Small intestine (tissue), 16 donors: ENCODE measurements around the gene BEND6. TPM values are rescaled to one million over a fixed set of nuclear protein-coding genes. Genes with fewer than 3 reads are reported as not detected.

Source experiments
- DNase-seq, 2 donors: peaks; one replicate each; pipeline versions ENCODE4 v3.0.0 to v3.0.0-alpha.2; 2013
- FAIRE-seq: peaks from 2 replicates; lab custom pipeline; 2012; peaks lifted over from hg19 to GRCh38; lab: Jason Lieb, UNC
- H3K27ac ChIP-seq, 3 donors: one replicate each; pipeline ENCODE4 v1.5.1; 2013; ENCODE audit warnings: low read length in 2 of 3, mild to moderate bottlenecking in 2 of 3, control low read depth in 1 of 3, inconsistent platforms in 1 of 3, low read depth in 1 of 3, moderate library complexity in 1 of 3
- H3K27me3 ChIP-seq, 3 donors: one replicate each; pipeline ENCODE4 v1.6.1; 2013; ENCODE audit warnings: low read length in 3 of 3, inconsistent platforms in 1 of 3; ENCODE audit not compliant: control insufficient read depth in 3 of 3, insufficient read depth in 3 of 3
- H3K36me3 ChIP-seq, 3 donors: one replicate each; pipeline ENCODE4 v1.6.1; 2013; ENCODE audit warnings: low read length in 3 of 3, inconsistent platforms in 1 of 3, low read depth in 1 of 3, mild to moderate bottlenecking in 1 of 3, moderate library complexity in 1 of 3; ENCODE audit not compliant: control insufficient read depth in 3 of 3, insufficient read depth in 2 of 3
- H3K4me1 ChIP-seq, 3 donors: one replicate each; pipeline ENCODE4 v1.6.1; 2013; ENCODE audit warnings: low read length in 2 of 3, inconsistent platforms in 1 of 3, low read depth in 1 of 3, mild to moderate bottlenecking in 1 of 3, moderate library complexity in 1 of 3; ENCODE audit not compliant: control insufficient read depth in 3 of 3, insufficient read depth in 2 of 3
- H3K4me3 ChIP-seq, 3 donors: one replicate each; pipeline ENCODE4 v1.5.1; 2013; ENCODE audit warnings: low read length in 3 of 3, control low read depth in 1 of 3, inconsistent platforms in 1 of 3, low read depth in 1 of 3, mild to moderate bottlenecking in 1 of 3, moderate library complexity in 1 of 3
- H3K9me3 ChIP-seq, 2 donors: one replicate each; pipeline ENCODE4 v1.6.1; 2013; ENCODE audit warnings: low read depth in 1 of 2, low read length in 1 of 2; ENCODE audit not compliant: control insufficient read depth in 2 of 2, insufficient read depth in 1 of 2
- WGBS, 3 donors: extraction: QIAGEN DNeasy Blood & Tissue Kit; methylation state at CpG; one replicate each; pipeline ENCODE4 v1.1.7; 2013; 5-methylcytosine and 5-hydroxymethylcytosine counted together
- long read RNA-seq, 10 donors: transcript quantifications; one replicate each; lab custom pipeline, GENCODE V29; 2026
- polyA plus RNA-seq, 4 donors: library from polyadenylated mRNA; stranded (reverse) in 3 of 4; unstranded in 1 of 4; fragments of 200-250 nt in 3 of 4; fragments of 120-200 nt in 1 of 4; gene quantifications; one replicate each; pipeline versions ENCODE4 v1.2.1 to v1.2.3, GENCODE V29; 2013
- donor health status: healthy with polysubstance abuse.
- donor health status: control.
- donor health status: control.
- donor health status: Bipolar disorder and iron deficiency.
- donor health status: healthy.

The BEND6 gene, protein sequence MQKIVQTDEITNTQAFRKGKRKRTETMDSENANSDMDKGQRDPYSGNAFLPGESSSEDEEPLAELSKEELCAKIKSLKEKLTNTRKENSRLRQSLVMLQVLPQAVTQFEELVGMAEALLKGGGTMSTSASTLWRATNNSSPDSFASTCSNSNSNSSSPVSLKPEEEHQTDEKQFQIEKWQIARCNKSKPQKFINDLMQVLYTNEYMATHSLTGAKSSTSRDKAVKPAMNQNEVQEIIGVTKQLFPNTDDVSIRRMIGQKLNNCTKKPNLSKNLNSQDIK
- polyA plus RNA-seq = under 1 TPM in 3 of 4 donors, not detected in 1; 0.34 to 0.54 (median 0.35) TPM
- long read RNA-seq, donor 1 = 0 reads
- long read RNA-seq, donor 2 = 0 reads
- long read RNA-seq, donor 3 = 0 reads
- long read RNA-seq, donor 4 = 0 reads
- long read RNA-seq, donor 5 = 0 reads
- long read RNA-seq, donor 6 = 0 reads
- long read RNA-seq, donor 7 = 0 reads
- long read RNA-seq, donor 8 = 0 reads
- long read RNA-seq, donor 9 = 0 reads
- long read RNA-seq, donor 10 = 0 reads

DNA sequence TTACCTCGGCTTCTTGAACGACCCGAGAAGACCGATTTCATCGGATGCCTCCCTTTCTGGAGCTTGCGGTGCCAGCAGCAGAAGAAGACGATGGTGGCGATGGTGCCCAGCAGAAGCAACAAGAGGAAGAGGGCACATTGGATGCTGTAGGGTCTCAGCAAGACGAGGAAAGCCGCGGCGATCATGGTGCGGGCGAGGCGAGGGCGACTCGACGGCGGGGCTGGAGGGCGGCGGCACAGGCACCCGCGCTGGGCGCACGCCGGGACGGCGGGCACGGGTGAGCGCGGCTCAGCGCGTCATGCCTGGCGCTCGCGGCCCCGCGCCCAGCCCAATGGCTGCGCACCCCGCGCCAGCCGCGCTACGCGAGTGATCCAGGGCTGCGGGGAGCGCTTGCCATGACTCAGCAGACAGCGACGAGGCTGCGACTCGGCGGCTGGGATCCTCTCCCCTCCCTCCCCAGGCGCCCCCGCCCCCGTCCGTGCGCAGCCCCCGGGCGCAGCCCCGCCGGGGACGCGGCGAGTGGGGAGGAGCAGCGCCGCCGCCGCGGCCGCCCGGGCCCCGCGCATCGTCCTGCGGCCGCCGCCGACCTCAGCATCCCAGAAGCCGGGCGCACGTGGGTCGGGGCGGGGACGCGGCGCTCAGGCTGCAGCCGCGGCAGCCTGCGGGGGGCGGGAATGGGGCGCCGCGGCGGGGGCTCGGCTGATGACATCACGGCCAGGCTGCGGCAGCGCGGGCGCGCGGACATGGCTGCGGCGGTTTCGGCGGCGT lies at the start of gene BEND6:
TSS of gene BEND6 (plus strand) at position 705 of the 768 bp plus-strand sequence. CDS start 26,704 bp downstream, outside the sequence.
- Histone ChIP-seq H3K9me3 (no peaks in the 10 kb centered on the region), H3K27me3 (peaks cover 6 to 50% (median 8%) of the 10 kb centered on the region in 3 donors), H3K4me1 (peaks cover 0 to 17% (median 0%) of the 10 kb centered on the region in 3 donors), H3K4me3 (peak within 1 kb of the TSS; percentile 41 to 69 (median 44)), H3K36me3 (no peaks in the 10 kb centered on the region), H3K27ac (peak within 1 kb of the TSS in 1 of 3 donors; percentile 39)
- FAIRE-seq = no peak
- peak in 1 of 2 donors; percentile 53 for DNase-seq
- 1% methylated on average over 69 to 107 of the region's 107 CpGs for WGBS, 3 donors

- H3K4me3 ChIP-seq = no peak overlapping the region
- no peaks in the 10 kb centered on the region for H3K27me3 ChIP-seq
- no peak overlapping the region for H3K27ac ChIP-seq
- no peaks in the 10 kb centered on the region for H3K4me1 ChIP-seq
- FAIRE-seq = no peak
- no peaks in the 10 kb centered on the region for H3K36me3 ChIP-seq
- WGBS, 3 donors = 87 to 95% (median 90%) methylated on average over 3 of the region's 3 CpGs
- H3K9me3 ChIP-seq = no peaks in the 10 kb centered on the region
- DNase-seq = no peak
Observed at GRCh38 chr6:56905378-56905777, 49.5 kb upstream of the BEND6 start.

- H3K9me3 ChIP-seq = no peaks in the 10 kb centered on the region
- H3K27me3 ChIP-seq = no peaks in the 10 kb centered on the region
- no peak overlapping the region for H3K27ac ChIP-seq
- DNase-seq (no peak), FAIRE-seq (no peak)
- 72 to 76% (median 73%) methylated on average over 3 of the region's 3 CpGs for WGBS, 3 donors
- no peaks in the 10 kb centered on the region for H3K36me3 ChIP-seq
- no peak overlapping the region for H3K4me3 ChIP-seq
- H3K4me1 ChIP-seq = no peaks in the 10 kb centered on the region
Observed at GRCh38 chr6:56906752-56907151, 48.2 kb upstream of the BEND6 start.

GRCh38 chr6:56909115-56909907 lies 45.6 kb upstream of the BEND6 start:
- WGBS, 3 donors = 45 to 65% (median 45%) methylated on average over 4 of the region's 4 CpGs
- DNase-seq = no peak
- Histone ChIP-seq H3K9me3 (no peaks in the 10 kb centered on the region), H3K4me1 (no peaks in the 10 kb centered on the region), H3K27ac (no peak overlapping the region), H3K4me3 (no peak overlapping the region), H3K36me3 (no peaks in the 10 kb centered on the region), H3K27me3 (no peaks in the 10 kb centered on the region)
- FAIRE-seq = no peak

DNA sequence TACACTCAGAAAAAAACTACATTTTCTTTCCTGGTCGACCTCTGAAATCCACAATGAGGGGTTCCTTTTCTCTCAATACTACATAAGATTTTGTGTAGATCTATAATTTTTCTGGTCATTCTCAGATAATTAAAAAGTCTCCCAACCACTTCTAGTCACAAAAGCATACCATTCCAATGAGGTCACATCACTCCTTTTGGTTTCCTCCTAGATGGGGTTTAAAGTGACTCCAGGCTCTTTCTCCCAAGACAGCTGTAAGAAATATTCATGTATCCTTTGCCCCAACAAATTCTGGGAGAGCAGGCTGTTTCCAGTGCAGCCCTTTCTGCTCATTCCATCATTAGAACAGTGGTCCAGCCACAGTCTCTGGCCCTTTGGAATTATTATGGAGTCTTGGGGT lies 43.1 kb upstream of the BEND6 start:
- 55 to 64% (median 62%) methylated on average over 1 of the region's 1 CpG for WGBS, 3 donors
- no peak for FAIRE-seq

DNA sequence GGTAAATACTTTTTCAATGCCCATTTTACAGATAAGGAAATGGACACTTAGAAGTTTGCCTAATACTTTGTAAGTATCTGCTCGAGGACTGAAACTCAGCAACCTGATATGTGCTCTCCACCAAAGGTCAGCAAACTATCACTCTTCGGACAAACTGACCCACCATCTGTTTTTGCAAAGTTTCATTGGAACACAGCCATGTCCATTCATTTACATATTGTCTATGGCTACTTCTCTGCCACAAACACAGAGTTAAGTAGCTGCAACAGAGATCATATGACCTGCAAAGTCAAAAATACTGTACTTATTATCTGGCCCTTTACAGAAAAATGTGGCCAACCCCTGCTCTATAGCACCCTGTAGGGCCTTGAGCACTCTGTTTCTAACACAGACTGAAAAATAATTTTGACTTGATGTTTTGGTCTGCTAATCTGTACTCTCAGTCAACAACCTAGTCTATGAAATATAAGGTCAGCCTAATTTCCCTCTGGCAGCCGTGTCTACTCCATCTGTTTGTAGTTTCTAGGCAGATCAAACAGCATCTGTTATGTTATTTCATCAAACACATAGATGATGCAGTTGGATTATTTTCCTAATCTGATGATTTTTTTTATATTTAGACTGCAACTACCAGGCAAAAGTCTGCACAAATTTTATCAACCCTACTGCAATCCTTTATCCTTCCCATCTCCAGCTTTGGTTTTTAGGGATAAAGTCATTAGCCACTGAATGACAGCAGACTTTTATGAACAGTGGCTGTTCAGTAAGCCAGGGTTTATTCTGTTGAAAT lies 41.4 kb upstream of the BEND6 start:
- FAIRE-seq = no peak
- 35 to 51% (median 45%) methylated on average over 3 of the region's 3 CpGs for WGBS, 3 donors
- Histone ChIP-seq H3K27ac (no peak overlapping the region), H3K27me3 (no peaks in the 10 kb centered on the region), H3K4me3 (no peak overlapping the region), H3K9me3 (no peaks in the 10 kb centered on the region), H3K4me1 (no peaks in the 10 kb centered on the region), H3K36me3 (no peaks in the 10 kb centered on the region)
- DNase-seq = no peak

More for the DNA sequence above, 43.1 kb upstream of the BEND6 start:
- no peak for DNase-seq
- no peak overlapping the region for H3K27ac ChIP-seq
- H3K4me3 ChIP-seq = no peak overlapping the region
- no peaks in the 10 kb centered on the region for H3K9me3 ChIP-seq
- H3K27me3 ChIP-seq = no peaks in the 10 kb centered on the region
- H3K4me1 ChIP-seq = no peaks in the 10 kb centered on the region
- H3K36me3 ChIP-seq = no peaks in the 10 kb centered on the region

GRCh38 chr6:56914798-56915658 lies 39.9 kb upstream of the BEND6 start:
- Histone ChIP-seq H3K27me3 (peaks cover 0 to under 1% (median 0%) of the 10 kb centered on the region in 3 donors), H3K27ac (no peak overlapping the region), H3K9me3 (no peaks in the 10 kb centered on the region), H3K4me1 (no peaks in the 10 kb centered on the region), H3K4me3 (no peak overlapping the region), H3K36me3 (no peaks in the 10 kb centered on the region)
- WGBS, 3 donors = 58 to 69% (median 60%) methylated on average over 8 of the region's 8 CpGs
- DNase-seq (no peak), FAIRE-seq (no peak)
